ENCODE results near the gene FOXP4. TPM values are rescaled to one million over a fixed set of nuclear protein-coding genes. Genes with fewer than 3 reads are reported as not detected.
"Not testable (repeated sequence)": the region's sequence is repeated elsewhere in the genome, so short reads cannot be mapped to it uniquely, and the experiment has no call there.

The FOXP4 gene
- total RNA-seq, 1 donor from 2014 or later, result 29.9 TPM

DNA sequence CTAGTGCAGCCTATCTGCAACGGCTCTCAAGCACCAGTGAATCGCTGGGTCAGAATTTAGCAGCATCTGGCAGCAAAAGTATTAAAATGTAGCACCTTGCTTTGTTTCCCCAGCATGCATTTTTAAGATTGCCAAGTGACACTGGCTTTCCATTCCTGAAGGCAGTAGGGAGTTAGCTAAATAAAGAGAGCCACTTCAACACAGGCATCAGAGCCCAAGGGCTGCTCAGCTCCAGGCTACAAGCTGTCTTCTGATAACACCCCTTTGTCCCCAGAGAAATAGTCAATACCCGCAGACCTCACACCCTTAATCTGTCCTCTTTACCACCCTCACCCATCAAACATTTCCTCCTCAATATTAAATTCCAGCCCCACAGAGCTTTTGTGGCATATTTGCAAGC is 72.4 kb downstream of the FOXP4 start:
- DNase-seq (peak; percentile 0), ATAC-seq (no peak)
- Histone ChIP-seq H3K9me3 (no peaks in the 10 kb centered on the region), H3K36me3 (no peaks in the 10 kb centered on the region), H3K4me1 (no peaks in the 10 kb centered on the region), H3K27me3 (no peaks in the 10 kb centered on the region), H3K4me3 (no peak overlapping the region), H3K27ac (no peak overlapping the region)
- no peak for TF ChIP-seq CTCF (IDR thresholded peaks at IDR 0.05)
- intact Hi-C loops (cut with DNase I), result no loop called here

- H3K27ac ChIP-seq; H3K36me3 ChIP-seq; intact Hi-C loops (cut with DNase I); H3K4me1 ChIP-seq; H3K9me3 ChIP-seq; H3K4me3 ChIP-seq; ATAC-seq; H3K27me3 ChIP-seq: not testable (repeated sequence)
- DNase-seq, result peak; percentile 1
Measured at GRCh38 chr6:41619193-41619592, 73.0 kb downstream of the FOXP4 start.

DNA sequence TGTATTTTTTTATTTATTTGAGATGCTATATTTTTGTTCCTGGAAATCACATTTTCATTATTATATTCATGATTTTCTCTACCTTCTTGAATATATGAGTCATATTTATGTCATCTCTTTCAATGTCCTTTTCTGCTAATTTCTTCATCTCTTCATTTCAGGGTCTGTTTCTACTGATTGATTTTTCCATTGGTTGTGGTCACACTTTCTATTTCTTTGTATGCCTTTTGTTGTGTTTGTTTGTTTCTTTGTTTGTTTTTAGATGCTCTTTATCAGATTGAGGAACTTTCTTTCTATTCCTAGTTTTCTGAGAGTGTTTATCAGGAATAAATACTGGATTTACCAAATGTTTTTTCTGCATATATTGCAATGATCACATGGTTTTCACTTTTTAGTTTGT is 75.2 kb downstream of the FOXP4 start:
- Histone ChIP-seq H3K4me3 (no peak overlapping the region), H3K27me3 (no peaks in the 10 kb centered on the region), H3K4me1 (no peaks in the 10 kb centered on the region), H3K9me3 (no peaks in the 10 kb centered on the region), H3K36me3 (no peaks in the 10 kb centered on the region), H3K27ac (no peak overlapping the region)
- no peak for DNase-seq
- TF ChIP-seq CTCF (IDR thresholded peaks at IDR 0.05), result no peak
- intact Hi-C loops (cut with DNase I), result no loop called here
- ATAC-seq, result no peak

GRCh38 chr6:41621802-41622201 is 75.6 kb downstream of the FOXP4 start:
- H3K27ac ChIP-seq, result no peak overlapping the region
- intact Hi-C loops (cut with DNase I), result no loop called here

DNA sequence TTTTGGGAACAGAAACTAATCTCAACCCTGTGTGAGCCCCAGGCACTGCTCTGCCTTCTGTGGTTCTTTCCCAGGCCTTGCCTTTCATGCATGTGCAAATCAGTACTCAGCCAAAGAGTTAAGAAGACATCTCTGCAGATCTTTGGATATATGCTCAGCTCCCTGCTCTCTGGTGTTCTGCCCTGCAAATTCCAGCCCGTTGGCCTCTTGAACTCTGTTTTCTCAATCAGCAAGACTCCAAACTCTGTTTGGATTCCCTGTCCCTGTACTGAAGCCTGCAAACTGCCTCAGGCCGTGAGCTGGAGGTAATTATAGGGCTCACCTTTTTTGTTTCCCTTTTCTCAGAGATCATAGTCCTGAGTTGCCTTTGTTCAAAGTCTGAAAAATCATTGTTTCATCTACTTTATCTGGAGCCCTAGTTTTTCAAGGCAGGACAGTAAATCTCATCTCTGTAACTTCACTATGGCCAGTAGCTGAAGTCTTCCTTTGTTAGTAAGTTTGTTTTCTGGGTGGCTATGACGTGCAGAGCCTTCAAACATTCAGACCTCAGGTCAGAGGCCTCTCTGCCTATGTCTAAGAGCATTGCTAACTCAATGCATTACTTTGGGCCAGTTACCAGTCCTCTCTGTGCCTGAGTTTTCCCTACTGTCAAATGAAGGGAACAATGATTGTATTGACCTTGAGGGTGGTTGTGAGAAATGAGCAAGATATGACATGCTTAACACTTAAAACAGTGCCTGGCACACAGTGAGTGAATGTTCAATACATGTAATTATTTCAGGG is 76.2 kb downstream of the FOXP4 start:
- no peak overlapping the region for H3K27ac ChIP-seq
- intact Hi-C loops (cut with DNase I), result no loop called here
- ATAC-seq (no peak), DNase-seq (peak; percentile 3)
- H3K4me3 ChIP-seq, result no peak overlapping the region
- no peaks in the 10 kb centered on the region for H3K27me3 ChIP-seq
- TF ChIP-seq CTCF (IDR thresholded peaks at IDR 0.05), result no peak
- no peaks in the 10 kb centered on the region for H3K4me1 ChIP-seq
- no peaks in the 10 kb centered on the region for H3K36me3 ChIP-seq
- H3K9me3 ChIP-seq, result no peaks in the 10 kb centered on the region

More at GRCh38 chr6:41621802-41622201, 75.6 kb downstream of the FOXP4 start:
- no peaks in the 10 kb centered on the region for H3K27me3 ChIP-seq
- DNase-seq (no peak), ATAC-seq (no peak)
- no peaks in the 10 kb centered on the region for H3K4me1 ChIP-seq
- no peaks in the 10 kb centered on the region for H3K9me3 ChIP-seq
- H3K4me3 ChIP-seq, result no peak overlapping the region
- H3K36me3 ChIP-seq, result no peaks in the 10 kb centered on the region
- no peak for TF ChIP-seq CTCF (IDR thresholded peaks at IDR 0.05)

DNA sequence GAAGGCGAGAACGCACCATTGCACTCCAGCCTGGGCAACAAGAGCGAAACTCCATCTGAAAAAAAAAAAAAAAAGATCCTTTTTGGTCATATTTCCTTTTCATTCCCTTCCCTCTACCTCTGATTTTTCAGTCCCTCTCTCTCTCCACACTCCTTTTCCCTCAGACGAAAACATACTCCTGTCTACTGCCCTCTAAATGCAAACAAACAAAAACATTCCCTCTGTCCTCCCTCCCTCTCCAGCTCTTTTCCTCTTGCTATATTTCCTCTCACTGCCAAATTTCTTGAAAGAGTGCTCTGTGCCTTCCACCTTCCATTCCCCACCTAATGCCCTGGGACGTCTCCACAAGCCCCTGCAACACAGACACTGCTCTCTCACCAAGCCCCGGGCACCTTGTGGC is 77.1 kb downstream of the FOXP4 start:
- Histone ChIP-seq H3K9me3 (no peaks in the 10 kb centered on the region), H3K27ac (no peak overlapping the region), H3K4me1 (no peaks in the 10 kb centered on the region), H3K27me3 (no peaks in the 10 kb centered on the region), H3K36me3 (no peaks in the 10 kb centered on the region), H3K4me3 (no peak overlapping the region)
- intact Hi-C loops (cut with DNase I), result no loop called here
- DNase-seq (no peak), ATAC-seq (no peak)
- TF ChIP-seq CTCF (IDR thresholded peaks at IDR 0.05), result no peak
